ENCODE measurements around the gene SCN1A. TPM values are rescaled to one million over a fixed set of nuclear protein-coding genes. Genes with fewer than 3 reads are reported as not detected.

SCN1A gene
- total RNA-seq, 1 donor from 2014 or later = not detected

GRCh38 chr2:165959371-165959770, 168.4 kb downstream of the SCN1A start:
- peaks cover 10% of the 10 kb centered on the region for H3K4me1 ChIP-seq
- intact Hi-C loops (cut with DNase I) = loop anchor here (10.0 kb wide), 1 partner anchor 1335 kb away; the partner anchor contains the start of gene B3GALT1
- no peak overlapping the region for H3K4me3 ChIP-seq
- no peak overlapping the region for H3K27ac ChIP-seq
- H3K36me3 ChIP-seq = no peaks in the 10 kb centered on the region
- H3K9me3 ChIP-seq = no peaks in the 10 kb centered on the region
- DNase-seq (ENCODE audit: extremely low spot score in 2 of 2) = no peak
- no peaks in the 10 kb centered on the region for H3K27me3 ChIP-seq
- TF ChIP-seq POLR2AphosphoS5 (IDR thresholded peaks at IDR 0.05; ENCODE audit: insufficient read depth in 1 of 2, low read depth in 1 of 2) (no peak), POLR2A (IDR thresholded peaks at IDR 0.05) (no peak), CTCF (IDR thresholded peaks at IDR 0.05) (no peak)

- Histone ChIP-seq H3K27me3 (no peaks in the 10 kb centered on the region), H3K4me3 (no peak overlapping the region), H3K9me3 (no peaks in the 10 kb centered on the region), H3K4me1 (peaks cover 12% of the 10 kb centered on the region), H3K27ac (no peak overlapping the region), H3K36me3 (no peaks in the 10 kb centered on the region)
- intact Hi-C loops (cut with DNase I) = loop anchor here (10.0 kb wide), 1 partner anchor 1336 kb away; the partner anchor contains the start of gene B3GALT1
- DNase-seq (ENCODE audit: extremely low spot score in 2 of 2) = no peak
- TF ChIP-seq POLR2AphosphoS5 (IDR thresholded peaks at IDR 0.05; ENCODE audit: insufficient read depth in 1 of 2, low read depth in 1 of 2) (no peak), POLR2A (IDR thresholded peaks at IDR 0.05) (no peak), CTCF (IDR thresholded peaks at IDR 0.05) (no peak)
Observed at GRCh38 chr2:165958313-165958960, 169.4 kb downstream of the SCN1A start.

- Histone ChIP-seq H3K27me3 (no peaks in the 10 kb centered on the region), H3K4me1 (peaks cover 21% of the 10 kb centered on the region), H3K4me3 (no peak overlapping the region), H3K36me3 (no peaks in the 10 kb centered on the region), H3K27ac (no peak overlapping the region), H3K9me3 (no peaks in the 10 kb centered on the region)
- intact Hi-C loops (cut with DNase I) = loop anchor here (10.0 kb wide), 1 partner anchor 1338 kb away; the partner anchor contains the start of gene B3GALT1
- DNase-seq (ENCODE audit: extremely low spot score in 2 of 2) = no peak
- TF ChIP-seq POLR2AphosphoS5 (IDR thresholded peaks at IDR 0.05; ENCODE audit: insufficient read depth in 1 of 2, low read depth in 1 of 2) (no peak), POLR2A (IDR thresholded peaks at IDR 0.05) (no peak), CTCF (IDR thresholded peaks at IDR 0.05) (no peak)
Observed at GRCh38 chr2:165957030-165957675, 170.7 kb downstream of the SCN1A start.

- intact Hi-C loops (cut with DNase I) = loop anchor here (10.0 kb wide), 1 partner anchor 1341 kb away; the partner anchor contains the start of gene B3GALT1
- H3K4me1 ChIP-seq = peaks cover 42% of the 10 kb centered on the region
Observed at GRCh38 chr2:165953655-165954606, 173.9 kb downstream of the SCN1A start, which contains the start of gene TTC21B. TSS of gene TTC21B (minus strand) at chr2:165953776. CDS start at chr2:165953705, 71 bp downstream.

More at GRCh38 chr2:165953655-165954606, 173.9 kb downstream of the SCN1A start, which contains the start of gene TTC21B:
- Histone ChIP-seq H3K27ac (peak within 1 kb of the TSS; percentile 84), H3K36me3 (peaks cover 0 to 1% of the 10 kb centered on the region in 2 donors), H3K27me3 (no peaks in the 10 kb centered on the region), H3K9me3 (no peaks in the 10 kb centered on the region), H3K4me3 (peak within 1 kb of the TSS; percentile 63 to 75)
- TF ChIP-seq CTCF (IDR thresholded peaks at IDR 0.05) = peak; percentile 22 to 70 (median 65)
- TF ChIP-seq POLR2A (IDR thresholded peaks at IDR 0.05) = peak in 1 of 2 donors; percentile 51
- TF ChIP-seq POLR2AphosphoS5 (IDR thresholded peaks at IDR 0.05; ENCODE audit: insufficient read depth in 1 of 2, low read depth in 1 of 2) = peak; percentile 69 to 86
- DNase-seq (ENCODE audit: extremely low spot score in 2 of 2) = peak in 1 of 2 donors; percentile 94

All from vagina (tissue), 2 donors.